NB4 (cell line): ENCODE results near the gene TRABD2B.

ENCODE experiments used
- DNase-seq: peaks from one replicate; pipeline ENCODE4 v3.0.0; 2010; ENCODE audit warnings: low read depth
- H3K4me3 ChIP-seq: one replicate; pipeline ENCODE4 v1.5.1; 2011; ENCODE audit warnings: mild to moderate bottlenecking, low read depth, low read length, moderate library complexity
- MYC ChIP-seq: IDR thresholded peaks from 2 replicates; pipeline ENCODE4 v1.6.1; 2011; ENCODE audit warnings: low read depth, low read length
- POLR2A ChIP-seq: IDR thresholded peaks from 2 replicates; pipeline ENCODE4 v1.6.1; 2011; ENCODE audit warnings: mild to moderate bottlenecking; ENCODE audit not compliant: insufficient read length; ENCODE audit errors: extremely low read depth
- TF ChIP-seq, protein P1 (sequence below): IDR thresholded peaks from one replicate; pipeline ENCODE4 v1.5.1; 2012; ENCODE audit warnings: low read depth, low read length
- TF ChIP-seq, protein P2 (sequence below): IDR thresholded peaks from 2 replicates; pipeline ENCODE4 v1.6.1; 2011; ENCODE audit warnings: low read depth, low read length

Gene TRABD2B

DNA sequence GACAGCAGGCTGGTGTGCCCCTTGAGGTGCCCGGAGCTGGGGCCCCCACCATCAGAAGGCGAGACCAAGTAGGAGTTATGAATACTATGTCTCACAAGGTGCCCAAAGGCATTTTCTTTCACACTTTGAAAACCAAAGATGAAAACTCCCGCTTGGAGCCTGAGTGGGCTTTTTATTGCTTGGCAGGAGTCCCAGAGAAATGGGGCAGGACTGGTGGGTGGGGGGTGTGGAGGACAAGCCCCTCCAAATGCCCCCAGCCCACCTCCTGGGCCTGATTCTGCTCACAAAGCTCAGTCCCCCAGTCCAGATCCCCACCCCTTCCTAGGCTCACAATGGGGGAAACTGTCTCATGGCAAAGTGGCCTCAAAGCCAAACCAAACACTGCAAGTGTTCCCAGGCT is 227.9 kb downstream of the TRABD2B start:
- TF ChIP-seq POLR2A (no peak), MYC (no peak)
- TF ChIP-seq, protein P1, sequence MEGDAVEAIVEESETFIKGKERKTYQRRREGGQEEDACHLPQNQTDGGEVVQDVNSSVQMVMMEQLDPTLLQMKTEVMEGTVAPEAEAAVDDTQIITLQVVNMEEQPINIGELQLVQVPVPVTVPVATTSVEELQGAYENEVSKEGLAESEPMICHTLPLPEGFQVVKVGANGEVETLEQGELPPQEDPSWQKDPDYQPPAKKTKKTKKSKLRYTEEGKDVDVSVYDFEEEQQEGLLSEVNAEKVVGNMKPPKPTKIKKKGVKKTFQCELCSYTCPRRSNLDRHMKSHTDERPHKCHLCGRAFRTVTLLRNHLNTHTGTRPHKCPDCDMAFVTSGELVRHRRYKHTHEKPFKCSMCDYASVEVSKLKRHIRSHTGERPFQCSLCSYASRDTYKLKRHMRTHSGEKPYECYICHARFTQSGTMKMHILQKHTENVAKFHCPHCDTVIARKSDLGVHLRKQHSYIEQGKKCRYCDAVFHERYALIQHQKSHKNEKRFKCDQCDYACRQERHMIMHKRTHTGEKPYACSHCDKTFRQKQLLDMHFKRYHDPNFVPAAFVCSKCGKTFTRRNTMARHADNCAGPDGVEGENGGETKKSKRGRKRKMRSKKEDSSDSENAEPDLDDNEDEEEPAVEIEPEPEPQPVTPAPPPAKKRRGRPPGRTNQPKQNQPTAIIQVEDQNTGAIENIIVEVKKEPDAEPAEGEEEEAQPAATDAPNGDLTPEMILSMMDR = no peak
- TF ChIP-seq, protein P2, sequence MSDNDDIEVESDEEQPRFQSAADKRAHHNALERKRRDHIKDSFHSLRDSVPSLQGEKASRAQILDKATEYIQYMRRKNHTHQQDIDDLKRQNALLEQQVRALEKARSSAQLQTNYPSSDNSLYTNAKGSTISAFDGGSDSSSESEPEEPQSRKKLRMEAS = no peak
- no peak for DNase-seq
- no peak overlapping the region for H3K4me3 ChIP-seq

DNA sequence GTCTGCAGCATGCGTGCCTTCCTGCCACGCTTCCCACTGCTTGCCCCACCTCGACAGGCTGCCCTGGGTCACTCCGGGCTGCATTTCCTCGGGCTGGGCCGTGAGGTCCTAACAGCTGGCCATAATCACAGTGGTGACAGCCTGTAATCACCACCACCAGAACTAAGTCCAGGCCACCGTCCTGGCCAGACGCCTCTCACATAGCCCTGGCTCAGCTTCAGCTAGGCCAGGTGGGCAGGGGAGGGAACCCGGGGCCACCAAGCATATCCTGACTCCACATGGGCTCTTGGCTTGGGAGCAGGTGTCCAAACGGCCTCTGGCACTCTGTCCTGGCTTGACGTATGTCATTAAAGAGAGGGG is 229.5 kb downstream of the TRABD2B start:
- TF ChIP-seq MYC (no peak), POLR2A (no peak)
- TF ChIP-seq, protein P2 = no peak
- TF ChIP-seq, protein P1 = no peak
- H3K4me3 ChIP-seq = no peak overlapping the region
- DNase-seq = no peak

DNA sequence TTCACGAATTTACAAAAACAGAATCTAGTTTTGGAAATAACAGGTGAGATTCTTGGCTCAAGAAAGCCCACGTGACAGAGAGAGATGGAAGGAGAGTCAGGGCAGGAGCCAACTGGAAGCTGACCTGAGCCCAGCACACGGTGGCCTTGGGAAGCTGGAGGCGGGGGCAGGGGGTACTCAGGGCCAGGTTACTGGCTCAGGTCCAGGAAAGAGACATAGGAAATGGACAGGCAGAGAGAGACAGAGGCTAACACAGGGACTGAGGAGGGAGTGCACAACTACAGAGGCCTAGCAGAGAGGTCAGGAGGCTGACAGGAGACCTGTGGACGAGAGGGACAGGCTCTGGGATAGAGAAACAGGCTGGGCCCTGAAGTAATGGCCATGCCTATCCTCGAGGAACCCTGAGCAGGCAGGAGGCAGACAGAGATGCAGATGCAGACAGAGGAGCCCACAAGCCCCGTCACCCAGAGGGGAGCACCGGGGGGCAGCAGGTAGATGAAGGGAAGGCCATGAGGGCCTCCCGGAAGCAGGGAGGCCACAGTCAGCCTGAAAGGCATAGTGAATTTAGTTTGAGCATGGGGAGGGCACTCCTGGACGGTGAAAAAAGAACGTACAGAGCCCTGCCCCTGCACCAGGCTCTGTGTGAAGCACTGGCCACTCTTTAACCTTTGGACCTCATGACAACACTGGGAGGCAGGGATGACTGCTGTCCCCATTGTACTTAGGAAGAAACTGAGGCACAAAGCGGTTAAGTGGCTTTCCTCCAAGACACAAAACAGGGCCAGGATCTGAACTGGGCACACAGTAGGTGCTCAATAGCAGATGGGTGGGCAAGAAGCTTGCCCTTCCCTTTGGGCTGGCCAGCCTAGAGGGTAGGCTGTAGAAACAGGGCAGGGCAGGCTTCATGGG is 230.1 kb downstream of the TRABD2B start:
- no peak overlapping the region for H3K4me3 ChIP-seq
- TF ChIP-seq MYC (no peak), POLR2A (no peak)
- TF ChIP-seq, protein P2 = no peak
- TF ChIP-seq, protein P1 = no peak
- DNase-seq = no peak

DNA sequence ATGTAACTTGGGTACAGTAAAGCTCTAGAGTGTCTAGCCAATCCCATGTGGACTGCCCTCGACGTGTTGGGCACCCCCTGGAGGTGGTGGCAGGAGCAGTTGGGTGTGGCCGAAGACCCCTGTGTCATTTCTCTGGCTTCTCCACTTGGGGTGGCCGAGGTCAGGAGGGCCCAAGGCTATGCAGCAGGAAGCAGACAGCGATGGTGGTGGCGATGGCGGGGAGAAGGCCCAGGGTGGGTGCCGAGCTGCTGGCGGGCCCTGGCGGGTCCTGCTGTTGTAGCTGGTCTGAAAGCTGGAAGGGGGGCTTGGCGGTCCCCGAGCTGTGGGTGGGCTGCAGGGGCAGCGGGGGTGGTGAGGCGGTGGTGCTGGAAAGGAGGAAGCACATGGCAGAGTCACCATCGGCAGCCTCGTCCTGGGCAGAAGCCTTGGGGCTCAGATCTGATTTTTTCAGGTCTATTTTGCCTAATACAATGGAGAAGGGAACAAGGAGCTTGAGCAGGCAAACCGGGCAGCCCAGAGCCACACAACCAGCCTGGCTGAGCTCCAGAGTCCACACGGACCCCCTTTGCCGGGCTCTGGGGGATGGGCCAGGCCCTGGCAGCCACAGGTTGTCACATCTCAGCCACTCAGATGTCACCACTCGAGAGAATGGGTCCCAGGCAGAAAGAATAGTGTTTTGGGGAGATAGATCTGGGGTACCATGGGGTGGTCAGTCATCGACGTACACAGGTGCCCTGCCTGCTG is 231.3 kb downstream of the TRABD2B start:
- H3K4me3 ChIP-seq = no peak overlapping the region
- TF ChIP-seq, protein P2 = no peak
- no peak for TF ChIP-seq MYC
- TF ChIP-seq, protein P1 = no peak
- TF ChIP-seq POLR2A = no peak
- DNase-seq = no peak

DNA sequence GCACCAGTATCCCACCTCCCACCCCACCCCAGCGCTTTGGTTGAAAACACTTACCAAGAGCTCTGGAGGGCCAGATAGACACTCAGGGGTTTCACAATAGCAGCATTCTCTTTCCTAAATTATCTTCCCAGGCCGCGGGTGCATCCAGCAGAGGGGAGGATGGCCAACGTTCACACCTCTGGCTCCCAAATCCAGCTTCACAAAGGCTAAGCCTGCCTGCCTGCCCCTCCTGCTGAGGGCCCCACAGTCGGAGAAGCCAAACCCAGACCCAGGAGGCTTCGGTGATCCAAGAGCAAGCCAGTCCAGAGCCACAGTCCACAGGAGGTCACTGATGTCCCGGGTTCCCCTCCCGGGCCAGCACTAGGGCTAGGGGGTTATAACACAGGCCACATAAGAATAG is 231.9 kb downstream of the TRABD2B start:
- TF ChIP-seq, protein P2 = no peak
- TF ChIP-seq MYC (no peak), POLR2A (no peak)
- TF ChIP-seq, protein P1 = no peak
- H3K4me3 ChIP-seq = no peak overlapping the region

More for the DNA sequence above, 231.9 kb downstream of the TRABD2B start:
- no peak for DNase-seq
